Glomerular visceral epithelial cell (primary cell): ENCODE data around the gene CHST13.

ENCODE experiments used
- DNase-seq: peaks from one replicate; pipeline ENCODE4 v3.0.0-alpha.2; 2016; ENCODE audit errors: extremely low spot score

The CHST13 gene, protein sequence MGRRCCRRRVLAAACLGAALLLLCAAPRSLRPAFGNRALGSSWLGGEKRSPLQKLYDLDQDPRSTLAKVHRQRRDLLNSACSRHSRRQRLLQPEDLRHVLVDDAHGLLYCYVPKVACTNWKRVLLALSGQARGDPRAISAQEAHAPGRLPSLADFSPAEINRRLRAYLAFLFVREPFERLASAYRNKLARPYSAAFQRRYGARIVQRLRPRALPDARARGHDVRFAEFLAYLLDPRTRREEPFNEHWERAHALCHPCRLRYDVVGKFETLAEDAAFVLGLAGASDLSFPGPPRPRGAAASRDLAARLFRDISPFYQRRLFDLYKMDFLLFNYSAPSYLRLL

DNA sequence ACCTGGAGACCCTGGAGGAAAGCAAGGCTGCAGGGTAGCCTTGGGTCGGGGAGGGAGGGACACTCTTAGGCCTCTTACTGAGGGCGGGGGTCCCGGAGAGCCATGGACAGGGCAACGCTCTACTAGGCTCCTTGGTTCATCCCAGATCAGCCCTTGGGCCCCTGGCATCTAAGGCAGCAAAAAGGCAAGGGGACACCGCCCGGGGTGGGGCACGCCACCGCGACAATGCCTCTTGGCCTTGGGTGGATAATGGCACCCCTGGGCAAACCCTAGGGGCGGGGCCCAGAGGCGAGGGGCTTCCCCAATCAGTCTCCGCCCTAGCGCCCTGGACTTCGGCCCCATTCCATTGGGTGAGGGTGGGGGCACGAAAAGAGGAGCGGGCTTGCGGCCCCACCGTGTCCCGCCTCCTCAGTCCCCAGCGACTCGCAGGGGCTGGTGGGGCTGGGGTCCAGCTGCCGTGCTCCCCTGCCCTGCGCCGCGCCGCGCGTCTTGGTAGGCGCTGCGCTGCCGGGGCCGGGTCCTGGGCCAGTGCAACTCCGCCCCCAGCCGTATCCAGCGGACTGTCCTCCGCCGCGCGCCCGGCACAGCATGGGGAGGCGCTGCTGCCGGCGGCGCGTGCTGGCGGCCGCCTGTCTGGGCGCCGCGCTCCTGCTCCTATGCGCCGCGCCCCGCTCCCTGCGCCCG lies at the start of gene CHST13:
CHST13 (plus strand) TSS at position 411 of the 684 bp plus-strand sequence; CDS start at position 589, 178 bp downstream.
- peak; percentile 43 for DNase-seq

DNA sequence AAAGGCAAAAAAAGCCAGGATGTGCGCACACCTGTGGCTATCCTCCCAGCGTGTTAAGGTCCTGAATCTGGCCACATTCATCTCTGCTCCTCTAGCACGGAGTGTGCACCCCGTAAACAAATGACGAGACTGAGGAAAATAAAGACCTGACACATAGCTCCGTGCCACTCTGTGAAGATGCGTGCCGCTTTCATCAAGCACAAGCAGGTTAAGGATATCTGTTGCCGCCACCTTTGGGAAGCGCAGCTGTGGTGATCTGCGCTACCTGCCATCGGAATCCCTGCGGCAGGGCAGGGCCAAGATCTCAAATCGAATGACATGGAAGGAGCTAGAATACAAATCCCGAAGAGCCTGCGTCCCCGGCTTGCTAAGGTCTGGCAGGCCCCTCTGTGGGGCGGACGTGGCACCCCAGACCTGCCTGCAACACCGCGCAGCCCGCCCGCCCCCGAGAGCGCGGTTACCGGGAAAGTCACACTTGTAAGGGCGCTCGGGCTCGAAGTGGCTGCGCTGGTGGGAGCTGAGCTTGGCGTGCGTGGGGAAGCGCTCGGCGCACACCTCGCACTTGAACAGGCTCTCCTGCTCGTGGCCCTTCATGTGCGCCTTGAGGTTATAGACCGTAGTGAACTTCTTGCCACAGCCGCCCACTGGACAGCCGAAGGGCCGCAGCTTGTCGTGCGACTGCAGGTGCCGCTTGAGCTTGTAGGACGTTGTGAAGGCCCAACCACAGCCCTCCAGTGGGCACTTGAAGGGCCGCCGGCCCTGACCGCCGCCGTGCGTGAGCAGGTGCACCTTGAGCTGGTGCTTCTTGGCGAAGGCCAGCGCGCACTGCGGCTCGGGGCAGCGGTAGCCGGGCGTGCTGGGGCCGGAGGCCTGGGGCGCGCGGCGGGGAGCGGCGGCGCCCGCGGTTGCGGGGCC lies 49.2 kb upstream of the CHST13 start:
- peak; percentile 44 for DNase-seq

DNA sequence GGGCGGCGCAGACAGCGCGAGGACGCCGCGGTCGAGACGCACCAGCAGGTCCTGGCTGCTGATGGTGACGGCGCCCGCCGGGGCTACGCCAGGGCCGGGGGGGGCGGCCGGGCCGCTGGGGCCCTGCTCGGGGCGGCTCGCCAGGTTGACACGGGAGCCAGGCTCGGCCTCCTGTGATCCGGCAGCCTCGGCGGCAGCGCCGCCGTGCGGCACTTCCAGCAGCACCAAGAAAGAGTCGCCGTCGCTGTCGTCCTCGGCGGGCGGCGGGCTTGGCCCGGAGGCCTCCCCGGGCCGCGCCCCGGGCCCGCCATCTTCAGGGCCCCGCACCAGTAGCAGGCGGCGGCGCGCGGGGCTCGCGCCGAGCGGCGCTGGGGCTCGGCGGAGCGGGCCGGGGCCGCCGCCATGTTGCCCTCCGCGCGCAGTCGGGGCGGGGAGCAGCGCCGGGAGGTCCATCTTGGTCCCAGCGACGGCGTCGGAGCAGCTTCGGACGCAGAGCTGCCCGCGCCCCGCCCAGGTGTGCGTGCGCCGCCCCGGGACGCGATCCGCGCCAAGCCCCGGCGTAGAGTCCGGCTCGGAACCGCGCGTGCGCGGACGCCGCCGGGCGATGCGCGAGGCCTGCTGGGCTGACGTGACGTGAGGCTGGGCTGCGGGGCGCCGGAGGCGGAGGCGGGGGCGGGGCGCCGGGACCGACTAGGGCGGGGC lies 48.4 kb upstream of the CHST13 start, which contains the start of gene ZXDC:
ZXDC (minus strand) TSS at position 479 of the 702 bp plus-strand sequence; CDS start at position 453, 26 bp downstream.
- DNase-seq: peak; percentile 96

DNA sequence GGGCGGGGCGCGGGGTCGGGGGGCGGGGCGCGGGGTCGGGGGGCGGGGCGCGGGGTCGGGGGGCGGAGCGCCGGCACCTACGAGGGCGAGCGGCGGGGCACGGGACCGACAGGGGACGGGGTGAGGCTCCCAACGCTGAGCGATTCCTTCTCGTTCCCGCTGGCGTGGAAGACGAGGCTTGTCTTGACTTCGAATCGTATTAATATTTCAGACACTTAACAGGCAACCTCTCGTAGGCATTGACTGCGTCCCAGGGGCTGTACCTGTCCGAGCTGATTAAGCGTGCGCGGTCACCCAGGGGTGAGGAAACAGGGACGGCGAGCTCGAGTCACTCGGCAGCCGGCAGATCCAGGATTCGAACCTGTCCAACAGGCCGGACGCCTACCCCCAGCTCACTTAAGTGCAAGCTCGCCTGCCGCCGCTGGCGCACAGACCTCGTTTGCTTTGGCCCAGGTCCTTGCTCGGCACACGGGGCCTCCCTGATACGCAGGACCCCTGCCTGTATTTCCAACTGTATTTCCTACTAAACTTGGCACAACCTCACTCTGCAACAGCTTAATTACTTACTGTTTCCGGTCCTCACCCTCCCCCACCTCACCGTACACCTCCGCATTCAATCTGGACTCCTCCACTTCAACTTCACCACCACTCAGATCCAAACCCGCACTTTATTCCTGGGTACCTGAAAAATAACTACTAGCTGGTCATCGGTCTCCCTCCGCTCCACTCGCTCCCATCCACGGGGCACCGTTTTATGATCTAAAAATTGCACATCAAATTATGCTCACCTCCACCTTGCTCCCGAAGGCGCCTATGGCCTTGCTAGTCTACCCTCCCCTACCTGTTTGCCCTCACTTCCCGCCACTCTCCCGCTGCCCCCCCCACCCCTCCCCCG lies 47.5 kb upstream of the CHST13 start:
- no peak for DNase-seq

DNA sequence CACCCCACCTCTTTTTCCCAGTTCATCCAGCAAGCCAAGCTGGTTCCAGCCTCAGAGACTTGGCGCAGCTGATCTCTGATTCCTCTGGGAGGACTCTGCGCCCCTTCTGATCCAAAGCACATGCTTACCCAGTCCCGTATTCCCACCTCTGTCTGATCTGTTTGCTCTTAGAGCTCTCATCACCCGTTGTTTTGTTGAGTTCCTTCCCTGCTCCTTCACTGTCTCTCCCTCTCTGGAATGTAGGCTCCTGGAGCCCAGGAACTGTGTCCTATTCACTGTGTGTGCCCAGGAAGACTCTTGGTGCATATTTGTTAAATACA lies 46.9 kb upstream of the CHST13 start:
- no peak for DNase-seq

DNA sequence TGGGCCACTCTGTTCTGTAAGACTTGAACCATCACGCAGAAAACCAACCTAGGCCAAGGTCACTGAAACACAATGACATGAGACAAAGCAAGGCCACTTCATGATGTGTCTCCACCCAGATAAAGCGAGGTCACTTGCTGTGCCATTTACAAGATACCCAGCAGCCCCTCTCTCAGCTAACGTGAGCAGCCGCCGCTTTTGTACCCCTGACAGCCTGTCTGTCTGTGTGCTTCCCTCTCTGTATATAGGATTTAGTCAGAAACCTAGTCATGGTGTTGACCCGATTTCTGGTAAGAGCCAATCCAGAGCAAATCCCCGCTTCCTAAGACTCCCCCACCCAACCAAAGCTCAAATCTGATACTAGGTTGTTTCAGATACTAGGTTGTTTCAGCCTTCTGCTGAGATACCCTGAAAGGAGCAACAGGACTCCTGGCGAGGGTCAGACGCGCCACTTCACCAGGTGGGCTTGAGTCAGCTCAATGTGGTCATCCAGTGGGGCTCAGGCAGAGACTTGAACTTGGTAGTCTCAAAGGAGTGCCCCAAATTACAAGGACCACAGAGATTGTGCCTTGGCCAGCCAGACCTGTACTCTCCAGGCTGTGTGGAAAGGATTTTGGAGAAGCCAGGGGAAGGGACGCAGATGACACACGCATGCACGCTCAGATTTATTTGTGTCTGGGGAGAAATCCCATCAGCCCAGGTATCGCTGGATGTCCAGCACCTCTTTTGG lies 45.2 kb upstream of the CHST13 start:
- no peak for DNase-seq

DNA sequence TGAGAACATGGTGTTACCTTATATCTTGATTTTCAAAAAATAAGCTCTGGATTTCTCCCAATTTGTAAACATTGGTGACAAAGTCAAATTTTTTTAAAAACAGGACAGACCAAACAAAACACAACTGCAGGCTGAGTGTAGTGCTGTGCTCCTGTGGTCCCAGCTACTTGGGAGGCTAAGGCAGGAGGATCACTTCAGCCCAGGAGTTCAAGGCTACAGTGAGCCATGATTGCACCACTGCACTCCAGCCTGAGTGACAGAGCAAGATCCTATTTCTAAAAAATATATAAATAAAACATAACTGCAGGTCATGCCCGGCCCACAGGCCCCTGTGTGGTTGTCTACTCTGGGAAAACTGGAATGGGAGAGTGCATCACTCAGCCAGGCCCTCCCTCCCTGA lies 44.3 kb upstream of the CHST13 start:
- DNase-seq: no peak

DNA sequence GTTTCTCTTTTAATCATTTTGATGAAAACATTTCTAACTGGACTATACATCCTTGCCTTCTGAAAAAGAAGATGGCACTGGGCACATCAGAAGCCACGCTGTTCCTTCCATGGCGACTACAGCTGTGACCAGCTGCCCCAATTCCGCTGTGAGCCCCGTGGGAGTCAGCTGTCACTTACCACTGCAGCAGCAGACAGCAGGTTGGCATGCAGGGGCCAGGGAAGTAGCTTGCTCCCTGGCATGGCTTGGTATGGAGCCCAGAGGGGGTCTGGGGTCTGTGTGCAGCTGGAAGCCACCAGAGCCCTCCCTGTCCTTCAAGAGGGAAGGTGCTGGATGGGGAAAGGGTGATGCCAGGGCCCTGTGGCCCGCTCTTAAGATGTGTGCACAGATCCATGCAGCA lies 43.7 kb upstream of the CHST13 start:
- no peak for DNase-seq

DNA sequence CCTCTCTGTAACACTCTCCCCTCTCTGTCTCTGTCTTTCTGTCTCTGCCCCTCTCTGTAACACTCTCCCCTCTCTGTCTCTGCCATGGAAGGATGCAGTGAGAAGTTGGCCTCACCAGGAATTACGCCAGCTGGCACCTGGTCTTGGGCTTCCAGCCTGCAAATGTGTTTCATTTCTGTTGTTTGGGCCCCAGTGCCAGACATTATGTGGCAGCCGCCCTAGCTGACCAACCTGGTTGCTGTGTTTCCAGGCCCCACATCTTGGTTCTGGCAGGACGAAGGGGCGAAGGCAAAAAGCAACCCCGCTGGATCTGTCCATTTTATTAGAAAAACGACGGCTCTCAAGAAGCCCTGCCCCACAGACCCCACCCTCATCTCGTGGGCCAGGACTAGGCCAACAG lies 43.1 kb upstream of the CHST13 start:
- DNase-seq: no peak

DNA sequence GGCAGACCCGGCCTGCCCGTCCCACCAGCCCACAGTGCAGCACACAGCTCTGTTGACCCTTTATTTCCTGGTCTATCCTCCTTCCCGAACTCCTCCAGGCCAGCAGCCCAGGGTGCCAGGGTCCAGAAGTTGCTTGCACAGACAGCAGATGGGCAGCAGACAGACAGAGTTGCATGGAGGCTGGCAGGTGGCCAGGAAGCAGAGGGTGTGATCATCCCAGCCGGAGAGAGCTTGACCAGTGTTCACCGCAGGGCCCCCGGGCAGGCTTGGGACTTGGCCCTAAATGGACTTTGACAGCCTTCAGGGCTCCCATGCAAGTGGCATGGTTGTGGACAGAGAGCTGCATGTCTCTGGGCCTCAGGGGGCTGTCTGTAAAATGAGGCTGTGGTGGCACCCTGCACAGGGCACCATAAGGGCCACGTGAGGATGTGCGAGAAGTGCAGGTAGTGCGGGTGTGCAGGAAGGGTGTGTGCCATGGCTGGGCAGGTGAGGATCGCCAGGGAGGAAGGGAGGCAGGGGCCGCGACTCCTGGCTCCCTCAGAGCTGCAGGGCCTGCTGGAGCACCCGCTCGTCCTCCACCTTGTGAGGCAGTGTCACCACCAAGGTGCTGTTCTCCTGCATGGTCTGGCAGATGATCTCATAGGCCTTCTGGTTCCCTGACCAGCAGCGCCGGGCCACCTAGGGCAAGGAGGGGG lies 42.0 kb upstream of the CHST13 start:
- peak; percentile 68 for DNase-seq

DNA sequence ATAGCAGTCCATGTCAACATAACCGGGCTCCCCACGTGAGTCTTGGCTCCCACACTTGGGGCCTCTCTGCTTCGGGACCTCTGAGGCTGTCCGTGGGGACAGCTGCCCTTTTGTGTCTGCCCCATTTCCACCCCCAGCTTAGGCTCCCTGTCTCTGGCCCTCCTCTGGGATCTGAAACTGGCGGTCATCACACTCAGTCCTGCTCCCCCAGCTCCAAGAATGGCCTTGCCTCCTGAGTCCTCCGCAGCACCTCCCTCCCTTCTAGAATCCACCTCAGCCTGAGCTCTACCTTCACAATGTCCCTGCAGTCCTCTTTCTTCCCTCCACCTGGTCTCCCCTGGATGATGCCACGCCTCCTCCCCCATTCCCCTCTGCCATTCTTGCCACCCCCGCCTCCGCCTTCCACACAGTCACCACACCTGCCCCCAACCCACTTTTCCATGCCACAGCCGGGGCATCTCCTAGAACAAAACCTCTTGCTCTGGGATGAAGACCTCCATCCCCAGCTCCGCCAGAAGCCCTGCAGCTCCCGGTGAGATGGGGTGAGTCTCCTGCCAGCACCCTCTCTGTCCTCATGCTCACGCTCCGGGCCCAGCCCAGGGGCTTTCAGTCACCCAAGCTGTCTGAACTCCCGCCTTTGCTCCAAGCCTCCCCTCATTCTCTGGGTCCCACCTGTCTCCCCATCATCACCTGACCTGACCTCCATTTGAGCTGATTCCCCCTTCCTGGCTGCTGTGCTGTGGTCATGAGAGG lies 41.3 kb upstream of the CHST13 start:
- DNase-seq: no peak

DNA sequence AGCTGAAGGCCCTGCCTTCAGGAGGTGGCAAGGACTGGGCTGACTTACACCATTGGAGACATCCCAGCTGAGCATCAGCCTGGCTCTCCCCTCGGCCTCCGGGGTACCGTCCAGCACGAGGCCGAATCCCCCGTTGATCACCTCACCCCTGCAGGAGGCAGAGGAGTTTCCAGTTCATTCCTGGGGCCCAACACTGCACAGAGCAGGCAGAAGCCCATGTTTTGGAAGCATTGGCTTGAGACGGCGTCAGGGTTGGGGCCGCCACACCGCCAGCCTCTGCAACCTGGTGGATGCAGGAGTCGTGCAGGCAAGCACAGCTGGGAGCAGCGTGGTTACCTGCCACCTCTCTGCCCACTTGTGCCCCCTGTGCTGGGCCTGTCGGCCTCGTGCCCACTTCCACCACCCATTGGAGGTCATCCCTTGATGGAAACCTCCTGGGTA lies 40.6 kb upstream of the CHST13 start:
- DNase-seq: no peak

DNA sequence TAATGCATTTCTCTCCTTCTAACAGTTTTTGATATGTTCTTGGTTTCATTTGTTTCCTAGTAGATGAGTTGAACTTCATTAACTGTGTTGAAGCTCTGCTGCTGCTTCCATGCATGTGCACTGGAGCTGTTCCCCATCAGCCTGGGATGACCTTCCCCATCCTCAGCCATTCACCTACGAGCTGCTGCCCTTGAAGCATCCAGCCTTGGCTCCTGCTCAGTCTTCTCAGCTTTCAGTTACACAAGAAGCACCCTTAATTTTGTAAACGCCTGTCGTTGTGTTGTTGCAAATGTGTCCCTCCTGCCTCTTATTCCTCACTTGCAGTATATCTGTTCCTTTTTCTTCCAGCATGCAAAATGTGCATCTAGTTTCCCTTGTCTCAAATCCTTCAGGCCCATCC lies 39.8 kb upstream of the CHST13 start:
- no peak for DNase-seq

DNA sequence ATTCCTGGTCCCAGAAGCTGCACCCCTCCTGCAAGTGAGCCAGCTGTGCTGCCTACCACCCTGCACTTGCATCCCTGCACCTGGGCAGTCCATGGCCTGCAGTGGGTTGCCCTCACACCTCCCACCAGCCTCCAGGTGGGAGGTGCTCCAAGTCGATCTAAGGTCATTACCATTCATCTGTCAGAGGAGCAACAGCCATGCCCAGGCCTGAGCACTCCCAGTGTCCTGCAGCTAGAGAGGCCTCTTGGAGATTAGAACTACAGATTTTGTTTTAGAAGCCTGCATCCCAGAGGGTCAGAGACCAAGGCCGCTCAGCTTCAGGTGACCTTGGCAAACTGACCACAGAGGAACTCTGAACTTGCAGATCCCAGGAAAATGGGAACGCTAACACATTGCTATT lies 39.3 kb upstream of the CHST13 start:
- no peak for DNase-seq

DNA sequence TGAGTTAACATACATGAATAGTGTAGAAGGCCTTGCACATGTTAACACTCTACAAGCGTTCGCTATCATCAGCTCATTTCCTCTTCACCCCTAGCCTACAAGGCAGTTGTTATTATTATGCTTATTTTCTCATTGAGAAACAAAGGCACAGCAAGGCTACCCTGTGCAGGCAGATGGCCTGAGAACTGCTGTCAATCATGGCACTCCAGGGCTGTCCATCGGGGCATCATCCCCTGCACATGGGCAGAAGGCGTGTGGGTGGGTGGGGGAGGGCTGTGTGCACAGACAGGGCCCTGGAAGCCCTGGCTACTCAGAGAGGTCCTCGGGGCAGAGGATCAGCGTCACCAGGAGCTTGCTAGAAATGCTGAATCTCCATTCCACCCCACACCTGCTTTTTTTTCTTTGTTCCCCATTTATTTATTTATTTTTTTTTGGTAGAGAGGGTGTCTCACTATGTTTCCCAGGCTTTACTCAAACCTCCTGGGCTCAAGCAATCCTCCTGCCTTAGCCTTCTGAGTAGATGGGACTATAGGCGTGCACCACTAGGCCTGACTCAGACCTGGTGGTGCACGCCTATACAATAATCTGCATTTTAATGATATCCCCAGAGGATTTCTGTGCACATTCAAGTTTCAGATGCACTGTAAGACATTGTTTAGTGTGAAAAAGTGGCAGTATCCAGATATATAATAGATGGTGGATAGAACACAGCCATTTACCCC lies 38.6 kb upstream of the CHST13 start:
- no peak for DNase-seq

DNA sequence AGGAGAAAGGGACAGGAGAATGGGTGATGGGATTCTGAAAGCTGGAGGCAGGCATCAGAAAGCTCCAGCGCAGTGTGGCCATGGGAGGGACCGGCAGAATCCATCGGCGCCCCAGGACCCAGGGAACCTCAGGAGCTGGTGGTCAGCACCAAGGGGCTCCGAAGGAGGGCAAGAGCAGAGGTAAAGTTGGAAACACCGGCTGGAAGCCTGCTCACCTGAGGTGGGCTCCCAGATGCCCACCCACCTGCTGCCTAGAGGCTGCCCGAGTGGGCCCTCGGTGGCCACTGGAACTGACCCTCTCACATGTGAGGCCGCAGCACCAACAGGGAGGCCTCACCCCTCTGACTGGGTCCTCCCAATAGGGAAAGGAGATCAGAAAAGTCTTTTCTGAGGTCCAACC lies 38.0 kb upstream of the CHST13 start:
- DNase-seq: no peak

DNA sequence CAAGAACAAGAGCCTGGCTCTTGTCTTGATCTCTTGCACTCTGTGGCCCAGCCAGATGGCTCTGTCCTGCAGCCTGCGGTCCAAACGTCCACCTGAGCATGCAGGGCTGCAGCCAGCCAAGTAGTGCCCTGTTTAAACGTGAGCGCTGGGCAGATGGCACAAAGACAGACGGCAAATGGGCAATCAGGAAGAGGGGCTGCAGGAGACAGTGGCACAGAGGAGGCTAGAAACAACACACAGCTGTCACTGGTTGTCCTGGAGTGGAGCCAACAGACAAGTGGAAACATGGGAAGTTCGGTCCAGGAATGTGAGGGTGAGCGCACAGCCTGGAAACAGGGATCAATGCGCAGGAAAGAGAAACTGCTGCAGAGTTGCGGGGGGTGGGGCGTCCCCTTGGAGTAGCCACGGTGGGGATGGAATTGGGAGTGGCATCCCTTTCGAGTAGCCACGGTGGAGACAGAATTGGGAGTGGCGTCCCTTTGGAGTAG lies 37.6 kb upstream of the CHST13 start:
- DNase-seq: no peak
